GM12872 (cell line): Measurements from ENCODE around the gene RAC3.

Experiments used
- TF ChIP-seq, protein P1 (sequence below): IDR thresholded peaks from 3 replicates; pipeline ENCODE4 v1.5.1; 2011; ENCODE audit warnings: low read depth, mild to moderate bottlenecking, low read length, moderate library complexity; ENCODE audit not compliant: insufficient read depth

Gene RAC3

GRCh38 chr17:82012261-82012639, 19.2 kb upstream of the RAC3 start:
- TF ChIP-seq, protein P1, sequence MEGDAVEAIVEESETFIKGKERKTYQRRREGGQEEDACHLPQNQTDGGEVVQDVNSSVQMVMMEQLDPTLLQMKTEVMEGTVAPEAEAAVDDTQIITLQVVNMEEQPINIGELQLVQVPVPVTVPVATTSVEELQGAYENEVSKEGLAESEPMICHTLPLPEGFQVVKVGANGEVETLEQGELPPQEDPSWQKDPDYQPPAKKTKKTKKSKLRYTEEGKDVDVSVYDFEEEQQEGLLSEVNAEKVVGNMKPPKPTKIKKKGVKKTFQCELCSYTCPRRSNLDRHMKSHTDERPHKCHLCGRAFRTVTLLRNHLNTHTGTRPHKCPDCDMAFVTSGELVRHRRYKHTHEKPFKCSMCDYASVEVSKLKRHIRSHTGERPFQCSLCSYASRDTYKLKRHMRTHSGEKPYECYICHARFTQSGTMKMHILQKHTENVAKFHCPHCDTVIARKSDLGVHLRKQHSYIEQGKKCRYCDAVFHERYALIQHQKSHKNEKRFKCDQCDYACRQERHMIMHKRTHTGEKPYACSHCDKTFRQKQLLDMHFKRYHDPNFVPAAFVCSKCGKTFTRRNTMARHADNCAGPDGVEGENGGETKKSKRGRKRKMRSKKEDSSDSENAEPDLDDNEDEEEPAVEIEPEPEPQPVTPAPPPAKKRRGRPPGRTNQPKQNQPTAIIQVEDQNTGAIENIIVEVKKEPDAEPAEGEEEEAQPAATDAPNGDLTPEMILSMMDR, result no peak

DNA sequence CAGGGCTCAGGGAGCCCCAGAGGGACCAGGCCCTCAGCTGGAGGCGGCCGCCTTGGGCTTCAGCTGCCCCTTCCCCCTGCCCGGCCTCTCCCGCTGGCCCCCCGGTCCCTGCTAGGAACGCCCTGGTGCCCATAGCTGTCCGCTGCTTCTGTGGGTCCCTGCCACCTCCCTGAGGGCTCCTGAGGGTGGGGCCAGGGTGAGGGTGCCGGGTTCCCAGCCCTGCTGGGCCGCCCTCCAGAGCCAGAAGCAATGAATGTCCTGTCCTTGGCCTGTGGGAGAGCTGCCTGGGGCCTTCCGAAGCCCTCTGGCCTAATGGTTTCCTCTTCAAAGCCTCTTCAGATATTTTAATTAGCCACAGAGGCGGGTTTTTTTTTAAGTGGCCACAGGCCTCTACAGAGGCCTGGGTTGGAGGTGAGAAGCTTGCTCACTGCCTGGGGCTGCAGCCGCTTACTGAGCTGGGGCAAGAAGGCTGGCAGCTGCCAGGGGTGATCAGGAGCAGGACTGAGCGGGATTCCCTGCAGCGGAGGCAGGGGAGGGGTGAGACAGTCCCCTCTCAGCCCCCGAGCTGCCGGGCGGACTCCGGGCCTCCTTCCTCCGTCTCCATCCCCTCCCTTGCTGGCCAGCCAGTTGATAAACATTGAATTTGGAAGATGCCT, 18.7 kb upstream of the RAC3 start:
- TF ChIP-seq, protein P1, result no peak

DNA sequence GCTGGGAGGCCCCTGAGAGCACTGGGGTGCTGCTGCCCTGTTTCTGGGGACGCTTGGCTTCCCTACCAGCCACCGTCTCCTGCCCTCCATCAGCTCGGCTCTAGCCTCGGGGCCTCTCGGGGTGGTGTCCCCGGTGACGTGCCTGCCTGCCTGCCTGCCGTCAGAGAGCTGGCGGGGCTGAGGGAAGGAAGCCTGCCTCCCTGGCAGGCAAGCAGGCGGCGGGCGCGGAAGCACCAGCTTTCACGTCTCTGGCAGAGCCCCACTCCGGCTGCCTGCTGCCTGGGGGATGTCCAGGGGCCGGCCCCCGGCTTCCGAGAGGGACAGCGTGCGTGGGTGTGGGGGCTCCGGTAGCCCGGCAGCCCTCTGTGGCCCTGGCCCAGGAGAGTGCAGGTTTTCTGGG, 18.1 kb upstream of the RAC3 start:
- TF ChIP-seq, protein P1, result no peak

- TF ChIP-seq, protein P1, result no peak
Measured at GRCh38 chr17:82013772-82014321, 17.6 kb upstream of the RAC3 start.

DNA sequence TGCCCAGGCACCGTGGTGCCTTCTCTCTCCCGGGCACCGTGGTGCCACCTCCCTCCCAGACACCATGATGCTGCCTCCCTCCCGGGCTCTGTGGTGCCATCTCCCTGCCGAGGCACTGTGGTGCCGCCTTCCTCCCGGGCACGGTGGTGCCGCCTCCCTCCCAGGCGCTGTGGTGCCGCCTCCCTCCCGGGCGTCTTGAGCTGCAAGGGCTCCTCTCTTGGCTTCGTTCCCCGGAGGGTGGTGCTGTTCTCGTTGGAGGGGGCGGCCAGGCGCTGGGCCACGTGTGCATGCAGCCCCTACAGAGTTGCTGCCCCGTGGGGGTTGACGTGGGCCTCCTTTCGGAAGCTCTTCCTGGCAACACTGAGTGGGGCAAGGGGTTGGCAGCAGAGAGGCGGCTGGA, 17.0 kb upstream of the RAC3 start:
- TF ChIP-seq, protein P1, result no peak

DNA sequence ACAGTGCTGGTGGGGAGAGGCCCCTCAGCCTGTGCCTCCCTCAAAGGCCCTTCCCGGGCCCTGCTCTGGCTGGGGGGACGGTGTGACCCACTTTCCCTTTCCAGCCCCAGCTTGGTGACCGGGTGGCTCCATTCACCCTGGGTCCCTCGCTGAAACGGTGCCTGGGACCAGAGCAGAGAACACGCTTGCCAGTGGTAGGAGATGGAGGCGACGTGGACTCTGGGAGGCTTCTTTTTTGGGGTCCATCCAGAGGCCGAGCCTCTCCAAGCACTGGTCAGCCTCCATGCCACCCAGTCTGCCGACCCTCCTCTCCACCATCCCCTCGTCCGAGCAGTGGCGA, 16.5 kb upstream of the RAC3 start:
- TF ChIP-seq, protein P1, result no peak

- TF ChIP-seq, protein P1, result no peak
Measured at GRCh38 chr17:82015311-82015971, 16.0 kb upstream of the RAC3 start.
